HepG2 (cell line): ENCODE data around the gene CSNK1G3. TPM values are rescaled to one million over a fixed set of nuclear protein-coding genes. Genes with fewer than 3 reads are reported as not detected.

Experiments used
- ATAC-seq: fragments of 200-7000 bp; cut with Tn5 transposase; 3 replicates; pipeline ENCODE4 v1.9.1; 2020; ENCODE audit warnings: mild to moderate bottlenecking, moderate library complexity
- BruUV-seq: library from RNA; stranded (reverse); fragments of 400-500 nt; replicated peaks from 2 replicates; lab custom pipeline; 2021; lab: Mats Ljungman, UMichigan
- CTCF ChIA-PET: fragments of 300-600 bp; formaldehyde crosslinking; extraction: SDS; loops from one replicate; lab custom pipeline; 2021; ENCODE audit warnings: low total read pairs, inconsistent platforms, low intra/inter-chr PET ratio; lab: Yijun Ruan, JAX
- POLR2A ChIA-PET: fragments of 350-600 bp; sonication (Branson Sonifier 250); formaldehyde crosslinking; loops from one replicate; lab custom pipeline; 2020; ENCODE audit warnings: antibody characterized with exemption, inconsistent platforms; lab: Yijun Ruan, JAX
- DNase-seq: peaks from one replicate; pipeline ENCODE4 v3.0.0-alpha.2; 2015; ENCODE audit warnings: low spot score
- FAIRE-seq: peaks from 3 replicates; lab custom pipeline; 2011; peaks lifted over from hg19 to GRCh38; lab: Jason Lieb, UNC
- H2AFZ ChIP-seq: one replicate; pipeline ENCODE4 v1.6.1; 2011; ENCODE audit warnings: low read length, inconsistent platforms
- H3K27ac ChIP-seq: fragments of 300-600 bp; 3 replicates; pipeline ENCODE4 v1.8.0; 2011; ENCODE audit warnings: mixed run types, mild to moderate bottlenecking, mixed read lengths, low read length, inconsistent platforms; ENCODE audit not compliant: insufficient read depth; ENCODE audit errors: extremely low read length
- H3K27me3 ChIP-seq, 2 experiments: fragments of 200-600 bp in 1 of 2; 2 replicates in 1 of 2; 3 replicates in 1 of 2; pipeline versions ENCODE4 v1.6.0 to v1.8.0; 2011; ENCODE audit warnings: low read length in 2 of 2, mild to moderate bottlenecking in 2 of 2, moderate library complexity in 2 of 2, inconsistent platforms in 1 of 2; ENCODE audit not compliant: insufficient read depth in 2 of 2, control insufficient read depth in 1 of 2
- H3K36me3 ChIP-seq, 2 experiments: fragments of 200-600 bp in 1 of 2; replicated peaks in 1 of 2; 2 replicates in 1 of 2; 3 replicates in 1 of 2; pipeline versions ENCODE4 v1.5.1 to v1.8.0; 2011; ENCODE audit warnings: low read length in 2 of 2, inconsistent platforms in 1 of 2; ENCODE audit not compliant: insufficient read depth in 2 of 2, control insufficient read depth in 1 of 2
- H3K4me1 ChIP-seq: 2 replicates; pipeline ENCODE4 v1.5.1; 2012; ENCODE audit warnings: low read length, inconsistent platforms; ENCODE audit not compliant: insufficient read depth
- H3K4me2 ChIP-seq: 2 replicates; pipeline ENCODE4 v1.6.0; 2011; ENCODE audit warnings: low read depth, low read length, inconsistent platforms
- H3K4me3 ChIP-seq, 3 experiments: fragments of 200-600 bp in 1 of 3; sonication (generic), shearing (Covaris generic) in 1 of 3; replicated peaks in 1 of 3; 2 replicates each; pipeline ENCODE4 v1.5.1; 2011 to 2016; ENCODE audit warnings: low read length in 3 of 3, inconsistent platforms in 2 of 3, low read depth in 2 of 3, mild to moderate bottlenecking in 2 of 3, control low read depth in 1 of 3, mixed read lengths in 1 of 3; ENCODE audit not compliant: insufficient read depth in 1 of 3
- H3K79me2 ChIP-seq: one replicate; pipeline ENCODE4 v1.6.1; 2011; ENCODE audit warnings: low read length, inconsistent platforms; ENCODE audit not compliant: insufficient read depth
- H3K9ac ChIP-seq: 2 replicates; pipeline ENCODE4 v1.6.0; 2011; ENCODE audit warnings: mild to moderate bottlenecking, low read depth, low read length, inconsistent platforms; ENCODE audit not compliant: insufficient read depth
- H3K9me3 ChIP-seq: 2 replicates; pipeline ENCODE4 v1.5.1; 2012; ENCODE audit warnings: mild to moderate bottlenecking, low read length
- H4K20me1 ChIP-seq: 2 replicates; pipeline ENCODE4 v1.6.0; 2011; ENCODE audit warnings: inconsistent platforms, mild to moderate bottlenecking, low read length, moderate library complexity; ENCODE audit not compliant: insufficient read depth
- ARID3A ChIP-seq: IDR thresholded peaks from 2 replicates; pipeline ENCODE4 v1.6.1; 2012; ENCODE audit warnings: low read depth, low read length, improper control_type of control experiment
- CEBPG ChIP-seq: IDR thresholded peaks from 2 replicates; pipeline ENCODE4 v1.6.1; 2016
- DMAP1 ChIP-seq: IDR thresholded peaks from 2 replicates; pipeline ENCODE4 v1.6.1; 2016
- DNMT1 ChIP-seq: sonication (generic); formaldehyde crosslinking; IDR thresholded peaks from 2 replicates; pipeline ENCODE4 v1.5.1; 2020; ENCODE audit warnings: mild to moderate bottlenecking, missing genetic modification reagents
- ELF3 ChIP-seq: IDR thresholded peaks from 2 replicates; pipeline ENCODE4 v1.6.1; 2016; ENCODE audit warnings: missing genetic modification reagents, missing compliant biosample characterization
- IKZF1 ChIP-seq: fragments of 450-650 bp; IDR thresholded peaks from 2 replicates; pipeline ENCODE4 v1.7.1; 2016
- MEIS1 ChIP-seq: sonication (generic); formaldehyde crosslinking; IDR thresholded peaks from 2 replicates; pipeline ENCODE4 v1.9.0; 2021; ENCODE audit warnings: mild to moderate bottlenecking, missing genetic modification reagents, moderate library complexity, borderline replicate concordance
- MXI1 ChIP-seq: IDR thresholded peaks from 3 replicates; pipeline ENCODE4 v1.6.1; 2012; ENCODE audit warnings: low read depth, low read length, inconsistent platforms, borderline replicate concordance
- PHF20 ChIP-seq: sonication (generic); formaldehyde crosslinking; IDR thresholded peaks from 2 replicates; pipeline ENCODE4 v1.5.0; 2020; ENCODE audit warnings: mild to moderate bottlenecking, missing genetic modification reagents
- RELA ChIP-seq: sonication (generic); formaldehyde crosslinking; IDR thresholded peaks from 2 replicates; pipeline ENCODE4 v1.4.0; 2020; ENCODE audit warnings: missing genetic modification reagents
- RFX1 ChIP-seq: fragments of 450-650 bp; IDR thresholded peaks from 2 replicates; pipeline ENCODE4 v1.6.1; 2017
- SMAD3 ChIP-seq: sonication (generic); formaldehyde crosslinking; IDR thresholded peaks from 2 replicates; pipeline ENCODE4 v1.4.0; 2020; ENCODE audit warnings: missing genetic modification reagents
- SUZ12 ChIP-seq: fragments of 150-350 bp; IDR thresholded peaks from 2 replicates; pipeline ENCODE4 v1.6.1; 2014; ENCODE audit warnings: low read depth, low read length
- TEAD2 ChIP-seq: sonication (generic); formaldehyde crosslinking; IDR thresholded peaks from 2 replicates; pipeline ENCODE4 v1.9.0; 2021; ENCODE audit warnings: missing genetic modification reagents
- ZNF136 ChIP-seq: sonication (generic); formaldehyde crosslinking; IDR thresholded peaks from 2 replicates; pipeline ENCODE4 v1.8.1; 2022; ENCODE audit warnings: low read depth, mild to moderate bottlenecking, moderate library complexity, missing genetic modification reagents
- ZNF263 ChIP-seq: sonication (generic); formaldehyde crosslinking; IDR thresholded peaks from 2 replicates; pipeline ENCODE4 v1.4.0; 2020; ENCODE audit warnings: missing genetic modification reagents
- ZNF276 ChIP-seq: sonication (generic); formaldehyde crosslinking; IDR thresholded peaks from 2 replicates; pipeline ENCODE4 v1.4.0; 2020; ENCODE audit warnings: mild to moderate bottlenecking, low read depth, missing genetic modification reagents
- ZNF530 ChIP-seq: sonication (generic); formaldehyde crosslinking; IDR thresholded peaks from 2 replicates; pipeline ENCODE4 v1.5.0; 2020; ENCODE audit warnings: low read depth, mild to moderate bottlenecking, missing genetic modification reagents
- ZNF629 ChIP-seq: sonication (generic); formaldehyde crosslinking; conservative IDR thresholded peaks from 2 replicates; pipeline ENCODE4 v1.5.0; 2020; ENCODE audit warnings: missing genetic modification reagents
- ZNF639 ChIP-seq: conservative IDR thresholded peaks from 2 replicates; pipeline ENCODE4 v1.6.1; 2018; ENCODE audit warnings: missing genetic modification reagents
- ZSCAN20 ChIP-seq: sonication (generic); formaldehyde crosslinking; IDR thresholded peaks from 2 replicates; pipeline ENCODE4 v1.4.0; 2020; ENCODE audit warnings: missing genetic modification reagents, mild to moderate bottlenecking, borderline replicate concordance
- WGBS: methylation state at CpG from one replicate; pipeline ENCODE4 v1.1.6; 2017; ENCODE audit warnings: low lambda C conversion rate; 5-methylcytosine and 5-hydroxymethylcytosine counted together
- in situ Hi-C: cut with HindIII; loops from 2 replicates; pipeline ENCODE4 v1.10.0; 2017; ENCODE audit warnings: low pct_unique_long_range_greater_than_20kb; ENCODE audit not compliant: extremely low pct_ligation_motif_present
- intact Hi-C: fragments of 100-400 bp; cut with micrococcal nuclease; formaldehyde crosslinking; loops from one replicate; pipeline ENCODE4 v1.10.0; 2022; ENCODE audit not compliant: unreplicated experiment
- polyA plus RNA-seq, 8 experiments: library from polyadenylated mRNA; depleted of rRNA in 3 of 8; stranded (reverse) in 7 of 8; unstranded in 1 of 8; fragments of >200 nt; fragmentation: Illumina TruSeq in 4 of 8; extraction: Trizol in 4 of 8; gene quantifications; 2 replicates each; pipeline versions ENCODE4 v1.2.1 to v1.2.3, GENCODE V29; 2011 to 2016; ENCODE audit warnings: low read depth in 4 of 8, missing spikeins in 1 of 8, mixed read lengths in 1 of 8; ENCODE audit not compliant: insufficient read depth in 1 of 8
- total RNA-seq, 5 experiments: library from RNA; depleted of rRNA; stranded (reverse); fragments of >200 nt; fragmentation: Illumina TruSeq; extraction: Trizol; gene quantifications; 2 replicates each; pipeline ENCODE4 v1.2.3, GENCODE V29; 2016; ENCODE audit warnings: low read depth in 1 of 5
- TF ChIP-seq, protein P1 (sequence below): sonication (generic); formaldehyde crosslinking; IDR thresholded peaks from 2 replicates; pipeline ENCODE4 v1.5.1; 2020; ENCODE audit warnings: missing genetic modification reagents, mild to moderate bottlenecking, borderline replicate concordance

The CSNK1G3 gene
- total and polyA plus RNA-seq, 2 of the 13 experiments (the other 11 are each of a cell fraction or from before 2014, with no cell fraction given): 11.3 to 31.5 TPM

DNA sequence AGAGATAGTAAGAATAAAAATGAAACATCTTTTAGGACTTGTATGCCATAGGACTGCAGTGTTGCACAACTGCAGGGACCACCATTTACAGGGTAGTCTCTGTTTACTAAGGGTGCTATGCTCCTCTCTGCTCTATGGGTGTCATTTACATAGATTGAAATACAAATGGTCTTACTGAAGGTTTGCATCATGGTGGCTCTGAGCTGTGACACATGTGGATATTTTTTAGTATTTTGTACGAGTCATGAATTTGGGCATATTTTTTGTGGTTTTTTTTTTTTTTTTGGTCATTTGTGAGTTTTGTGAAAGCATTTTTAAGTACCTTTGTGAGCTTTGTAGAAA, 47.4 kb downstream of the CSNK1G3 start (continued):
- TF ChIP-seq ZNF639 (no peak), SMAD3 (CRISPR knock-in tag) (no peak), DNMT1 (no peak), ZNF263 (CRISPR knock-in tag) (no peak), PHF20 (CRISPR knock-in tag) (no peak), TEAD2 (no peak), SUZ12 (no peak), RELA (CRISPR knock-in tag) (no peak), IKZF1 (no peak), MEIS1 (CRISPR knock-in tag) (no peak)
- TF ChIP-seq, all 625 proteins: peak for 0

GRCh38 chr5:123561230-123561629, 49.3 kb downstream of the CSNK1G3 start:
- Histone ChIP-seq H3K27me3 (no peaks in the 10 kb centered on the region), H4K20me1 (no peaks in the 10 kb centered on the region), H3K27ac (no peak overlapping the region), H3K79me2 (no peaks in the 10 kb centered on the region), H3K9ac (no peak overlapping the region), H3K4me3 (no peak overlapping the region), H3K9me3 (no peaks in the 10 kb centered on the region), H3K4me1 (no peaks in the 10 kb centered on the region), H3K4me2 (no peak overlapping the region), H3K36me3 (peaks cover 0 to 1% of the 10 kb centered on the region in 2 experiments; a peak in 2 of 5 replicates), H2AFZ (no peak overlapping the region)
- intact Hi-C loops (no loop called here), in situ Hi-C loops (no loop called here)
- POLR2A ChIA-PET: interaction anchor here (1.1 kb wide), 1 partner anchor 49 kb away, joined by 4 read pairs; the partner anchor contains the start of gene CSNK1G3
- FAIRE-seq (no peak), DNase-seq (no peak), ATAC-seq (no peak)
- no TSS peak for BruUV-seq
- 90% methylated on average over 1 of the region's 1 CpG for WGBS
- CTCF ChIA-PET: no interaction called here
- TF ChIP-seq ELF3 (CRISPR knock-in tag) (no peak), ARID3A (no peak), ZNF276 (no peak), CEBPG (CRISPR knock-in tag) (no peak), ZNF629 (CRISPR knock-in tag) (no peak), ZNF530 (CRISPR knock-in tag) (no peak), MXI1 (no peak), ZSCAN20 (CRISPR knock-in tag) (no peak), DMAP1 (CRISPR knock-in tag) (no peak), RFX1 (no peak), ZNF136 (CRISPR knock-in tag) (no peak)
- TF ChIP-seq, protein P1, sequence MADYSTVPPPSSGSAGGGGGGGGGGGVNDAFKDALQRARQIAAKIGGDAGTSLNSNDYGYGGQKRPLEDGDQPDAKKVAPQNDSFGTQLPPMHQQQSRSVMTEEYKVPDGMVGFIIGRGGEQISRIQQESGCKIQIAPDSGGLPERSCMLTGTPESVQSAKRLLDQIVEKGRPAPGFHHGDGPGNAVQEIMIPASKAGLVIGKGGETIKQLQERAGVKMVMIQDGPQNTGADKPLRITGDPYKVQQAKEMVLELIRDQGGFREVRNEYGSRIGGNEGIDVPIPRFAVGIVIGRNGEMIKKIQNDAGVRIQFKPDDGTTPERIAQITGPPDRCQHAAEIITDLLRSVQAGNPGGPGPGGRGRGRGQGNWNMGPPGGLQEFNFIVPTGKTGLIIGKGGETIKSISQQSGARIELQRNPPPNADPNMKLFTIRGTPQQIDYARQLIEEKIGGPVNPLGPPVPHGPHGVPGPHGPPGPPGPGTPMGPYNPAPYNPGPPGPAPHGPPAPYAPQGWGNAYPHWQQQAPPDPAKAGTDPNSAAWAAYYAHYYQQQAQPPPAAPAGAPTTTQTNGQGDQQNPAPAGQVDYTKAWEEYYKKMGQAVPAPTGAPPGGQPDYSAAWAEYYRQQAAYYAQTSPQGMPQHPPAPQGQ (CRISPR knock-in tag): no peak
